Measurements from ENCODE around the gene ARSD.
"Not testable (repeated sequence)": the region's sequence is repeated elsewhere in the genome, so short reads cannot be mapped to it uniquely, and the experiment has no call there.

The ARSD gene

DNA sequence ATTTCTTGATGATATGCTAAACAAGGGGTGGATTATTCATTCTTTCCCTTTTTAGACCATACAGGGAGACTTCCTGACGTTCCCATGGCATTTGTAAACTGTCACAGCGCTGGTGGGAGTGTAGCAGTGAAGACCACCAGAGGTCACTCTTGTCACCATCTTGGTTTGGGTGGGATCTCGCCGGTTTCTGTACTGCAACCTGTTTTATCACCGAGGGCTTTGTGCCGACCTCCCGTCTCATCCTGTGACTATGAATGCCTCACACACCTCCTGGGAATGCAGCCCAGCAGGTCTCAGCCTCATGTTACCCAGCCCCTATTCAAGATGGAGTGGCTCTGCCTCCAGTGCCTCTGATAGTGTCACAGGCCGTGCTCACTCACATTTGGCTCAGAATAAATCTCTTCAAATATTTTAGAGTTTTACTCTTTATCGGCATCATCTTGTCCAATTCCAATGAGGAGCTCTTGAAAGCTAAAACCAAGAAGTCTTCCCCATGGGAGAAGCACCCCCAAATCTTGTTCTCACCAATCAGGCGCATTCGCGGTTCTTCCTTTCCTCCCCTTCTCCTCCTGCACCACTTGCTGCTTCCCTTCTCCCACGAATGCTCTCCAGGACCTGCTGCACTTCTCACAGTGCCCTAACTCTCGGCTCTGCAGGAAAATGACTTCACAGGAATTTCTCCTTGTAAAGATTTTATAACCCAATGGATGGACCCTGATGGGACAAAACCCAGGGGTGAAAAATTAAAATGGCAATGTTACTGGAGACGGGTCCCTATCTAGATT, 39.2 kb downstream of the ARSD start:
- DNase-seq, result not testable (repeated sequence)

DNA sequence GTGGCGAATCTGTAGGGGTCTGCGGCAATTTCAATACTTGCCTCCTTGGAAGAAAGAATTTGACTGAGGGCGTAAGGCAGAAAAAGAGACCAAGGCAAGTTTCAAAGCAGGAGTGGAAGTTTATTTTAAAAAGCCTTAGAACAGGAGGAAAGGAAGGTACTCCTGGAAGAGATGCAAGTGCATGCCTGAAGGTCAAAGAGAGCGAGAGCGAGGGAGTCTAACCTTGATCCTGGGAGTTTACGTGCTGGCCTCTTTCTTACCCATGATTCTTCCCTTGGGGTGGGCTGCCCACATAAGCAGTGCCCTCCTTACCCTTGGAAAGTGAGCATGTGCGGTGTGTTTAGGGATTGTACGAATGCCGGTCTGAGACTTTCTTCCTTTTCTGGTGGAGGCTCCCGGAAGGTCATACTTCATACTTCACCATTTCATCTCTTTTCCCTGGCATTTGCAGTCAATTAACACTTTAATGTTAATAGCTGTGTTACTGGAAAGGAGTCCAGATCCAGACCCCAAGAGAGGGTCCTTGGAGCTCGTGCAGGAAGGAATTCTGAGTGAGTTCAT, 40.0 kb downstream of the ARSD start:
- DNase-seq, result no peak

DNA sequence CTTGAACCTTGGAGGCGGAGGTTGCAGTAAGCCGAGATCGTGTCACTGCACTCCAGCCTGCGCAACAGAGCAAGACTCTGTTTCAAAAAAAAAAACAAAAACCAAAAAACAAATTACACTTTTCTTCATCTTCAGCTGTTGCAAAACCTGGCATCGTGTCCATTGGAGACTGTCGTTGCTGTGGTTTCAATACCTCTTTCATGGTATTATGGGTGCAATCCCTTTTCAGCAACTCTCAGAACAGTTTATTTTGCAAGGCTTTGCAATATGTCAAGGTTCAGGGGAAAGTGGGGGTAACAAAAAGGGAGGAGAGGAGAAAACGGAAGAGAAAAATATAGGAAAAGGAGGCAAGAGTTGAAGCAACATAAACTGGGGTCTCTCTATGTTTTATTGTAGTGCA, 40.8 kb downstream of the ARSD start:
- DNase-seq, result no peak

DNA sequence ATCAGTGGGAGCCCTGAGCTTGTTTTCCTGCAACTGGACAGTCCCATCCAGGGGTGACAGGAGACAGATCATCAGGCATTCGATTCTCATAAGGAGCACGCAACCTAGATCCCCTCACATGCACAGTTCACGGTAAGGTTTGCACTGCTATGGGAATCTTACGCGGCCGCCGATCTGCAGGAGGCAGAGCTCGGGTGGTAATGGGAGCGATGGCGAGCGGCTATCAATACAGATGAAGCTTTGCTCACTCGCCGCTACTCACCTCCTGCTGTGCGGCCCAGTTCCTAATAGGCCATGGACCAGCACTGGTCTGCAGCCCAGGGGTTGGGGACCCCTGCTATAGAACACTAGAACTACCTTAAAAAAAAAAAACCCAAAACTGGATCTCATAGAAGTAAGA, 45.4 kb downstream of the ARSD start:
- DNase-seq, result no peak

GRCh38 chrX:2879670-2880069, 49.5 kb downstream of the ARSD start:
- DNase-seq, result no peak

GRCh38 chrX:2878563-2878962, 50.6 kb downstream of the ARSD start:
- DNase-seq, result no peak

DNA sequence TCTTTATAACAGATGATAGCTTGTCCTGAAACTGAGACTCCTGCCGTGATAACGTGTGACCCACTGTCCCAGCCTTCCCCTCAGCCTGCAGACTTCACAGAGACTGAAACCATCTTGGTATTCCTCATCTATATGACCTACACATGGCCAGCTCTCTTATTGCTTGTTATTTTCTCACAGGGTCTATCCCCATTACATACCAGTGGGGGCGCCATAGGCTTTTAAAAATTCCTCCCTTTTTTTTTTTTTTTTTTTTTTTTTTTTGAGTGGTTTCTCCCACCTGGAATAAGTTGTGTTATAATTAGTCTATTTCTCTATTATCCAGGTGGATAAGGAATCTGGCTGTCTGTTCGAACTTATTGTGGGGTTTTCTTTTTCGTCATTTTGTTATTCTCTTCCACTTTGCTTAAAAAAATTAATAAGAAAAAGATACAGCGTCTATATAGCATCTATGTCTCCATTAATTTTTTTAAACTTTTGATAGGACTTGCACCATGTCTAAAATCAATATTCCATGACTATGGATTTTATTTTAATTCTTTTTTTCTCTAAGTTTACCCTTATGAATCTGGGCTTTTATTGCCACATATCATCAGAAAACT, 53.2 kb downstream of the ARSD start:
- DNase-seq, result no peak

DNA sequence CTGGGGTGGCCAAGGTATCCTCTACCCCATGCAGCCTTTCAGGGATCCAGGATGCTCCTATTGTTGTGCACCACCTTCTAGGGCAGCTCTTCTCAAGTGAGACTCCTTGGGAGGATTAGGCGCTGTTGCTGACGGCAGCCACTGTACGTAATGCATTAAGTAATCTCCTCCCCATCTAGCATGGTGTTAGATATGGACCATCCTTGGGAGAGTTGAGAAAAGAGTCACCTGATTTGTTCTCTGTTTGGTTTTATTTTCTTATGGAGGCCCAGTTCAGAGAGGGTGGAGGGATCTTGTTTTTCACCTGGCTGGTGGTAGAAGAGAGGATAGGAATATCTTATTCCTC, 54.0 kb downstream of the ARSD start:
- DNase-seq, result no peak

GRCh38 chrX:2874222-2875135, 54.7 kb downstream of the ARSD start:
- DNase-seq, result no peak

GRCh38 chrX:2872671-2873277, 56.4 kb downstream of the ARSD start:
- DNase-seq, result no peak

DNA sequence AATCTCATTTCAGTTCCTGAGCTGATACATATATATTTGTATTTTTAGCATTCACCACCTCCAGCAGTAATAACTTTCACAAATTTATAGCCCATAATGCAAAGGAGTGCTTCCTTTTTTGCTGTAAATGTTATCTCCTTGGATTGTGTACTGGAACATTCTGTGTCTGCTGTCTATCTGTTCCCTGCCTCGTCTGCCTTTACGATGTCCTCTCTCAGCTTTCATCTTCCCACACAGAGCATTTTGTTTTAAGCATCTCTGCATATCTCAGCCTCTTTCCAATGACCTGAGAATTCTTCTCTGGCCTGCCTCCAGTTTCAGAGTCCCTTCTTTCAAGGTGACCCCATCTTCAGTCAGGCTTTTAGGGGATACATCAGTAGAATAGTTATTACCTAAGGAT, 57.3 kb downstream of the ARSD start:
- DNase-seq, result no peak

- DNase-seq, result no peak
Measured at GRCh38 chrX:2870650-2871049, 58.5 kb downstream of the ARSD start.

- DNase-seq, result no peak
Measured at GRCh38 chrX:2867206-2867605, 61.9 kb downstream of the ARSD start.

DNA sequence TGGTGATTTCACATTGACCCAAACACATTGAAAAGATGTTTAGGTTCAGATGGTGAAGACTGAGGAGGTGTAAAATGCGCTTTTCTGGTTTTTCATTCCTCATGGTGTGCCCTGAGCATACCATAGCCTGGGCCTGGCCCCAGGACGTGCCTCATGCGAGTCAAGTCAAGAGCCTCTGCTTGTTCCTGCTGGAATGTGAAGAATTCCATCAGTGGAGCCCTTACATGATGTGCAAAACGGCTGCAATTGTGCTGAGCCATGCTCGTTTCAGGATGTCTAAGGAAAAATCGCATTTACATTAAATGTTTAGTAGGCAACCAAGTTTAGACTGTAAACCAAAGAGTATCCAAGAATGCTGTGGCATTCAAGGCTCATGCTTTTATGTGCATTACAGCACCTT, 65.5 kb downstream of the ARSD start:
- DNase-seq, result no peak

DNA sequence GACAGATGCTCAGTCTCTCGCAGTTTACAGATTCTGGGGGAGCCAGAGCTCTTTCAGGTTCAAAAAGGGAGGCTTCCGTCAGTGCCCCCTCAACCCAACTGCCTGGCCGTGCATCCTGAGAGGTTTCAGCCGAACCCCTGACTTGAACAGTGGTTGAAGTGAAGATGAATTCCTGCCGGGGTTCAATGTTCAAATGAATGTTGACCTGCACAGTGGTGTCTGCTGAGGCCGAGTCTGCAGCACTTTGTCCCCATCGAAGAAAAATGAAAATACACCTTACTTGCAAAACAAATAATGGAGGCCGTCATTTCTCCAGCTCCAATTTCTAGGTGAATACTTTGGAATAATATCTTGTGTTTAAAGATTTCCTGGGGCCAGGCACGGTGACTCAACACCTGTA, 66.7 kb downstream of the ARSD start:
- DNase-seq, result no peak

DNA sequence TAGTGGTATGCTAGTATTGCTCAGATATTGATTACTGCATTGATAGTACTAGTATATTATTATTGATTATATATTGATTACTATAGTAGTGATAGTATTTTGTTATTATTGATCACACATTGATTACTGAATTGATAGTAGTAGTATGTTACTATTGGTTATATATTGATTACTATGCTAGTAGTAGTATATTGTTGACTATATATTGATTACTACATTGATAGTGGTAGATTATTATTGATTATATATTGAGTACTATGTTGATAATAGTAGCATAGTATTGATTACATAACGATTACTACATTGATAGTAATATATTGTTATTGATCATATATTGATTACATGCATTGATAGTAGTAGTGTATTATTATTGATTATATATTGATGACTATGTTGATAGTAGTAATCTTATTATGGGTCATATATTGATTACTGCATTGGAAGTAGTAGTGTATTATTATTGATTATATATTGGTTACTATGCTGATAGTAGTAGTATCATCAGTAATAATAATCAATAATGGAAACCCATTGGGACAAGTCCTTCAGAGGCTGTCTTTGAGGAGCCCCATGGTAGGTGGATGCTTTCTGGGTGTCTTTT, 69.8 kb downstream of the ARSD start:
- DNase-seq, result no peak

DNA sequence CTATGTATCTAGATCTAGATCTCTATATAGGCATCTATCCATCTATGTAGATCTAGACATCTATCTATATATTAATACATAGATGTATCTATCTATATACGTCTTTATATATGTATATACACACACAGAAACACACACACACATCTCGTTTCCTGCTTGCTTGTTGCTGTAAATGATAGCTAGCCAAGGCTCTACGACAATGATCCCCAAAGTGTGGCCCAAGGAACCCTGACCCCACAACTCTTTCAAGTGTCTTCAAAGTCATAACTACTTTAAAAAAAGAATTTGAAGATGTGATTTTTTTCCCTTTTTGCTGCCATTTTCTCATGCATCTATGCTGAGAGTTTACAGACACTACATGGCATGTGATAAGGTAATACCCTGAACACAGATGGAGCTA, 71.6 kb downstream of the ARSD start:
- DNase-seq, result no peak

GRCh38 chrX:2855761-2856160, 73.4 kb downstream of the ARSD start:
- DNase-seq, result no peak

DNA sequence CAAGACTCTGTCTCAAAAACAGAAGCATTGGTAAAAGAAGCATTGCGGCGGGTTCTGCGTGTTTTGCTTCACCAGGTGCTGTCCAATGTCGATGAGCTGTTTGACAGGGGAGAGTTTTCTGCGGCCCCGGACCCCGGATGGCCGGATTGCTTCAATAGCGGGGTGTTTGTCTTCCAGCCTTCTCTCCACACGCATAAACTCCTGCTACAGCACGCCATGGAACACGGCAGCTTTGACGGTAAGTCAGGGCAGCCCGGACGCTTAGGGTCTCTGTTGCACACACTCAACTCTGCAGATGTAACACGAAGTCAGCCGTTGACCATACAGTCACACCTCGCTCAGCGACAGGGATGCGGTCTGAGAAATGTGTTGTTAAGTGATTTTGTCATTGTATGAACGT, 74.2 kb downstream of the ARSD start:
- no peak for DNase-seq
